ENCODE measurements around the gene KLHL26.
"Not testable (repeated sequence)": the region's sequence is repeated elsewhere in the genome, so short reads cannot be mapped to it uniquely, and the experiment has no call there.

The KLHL26 gene, protein sequence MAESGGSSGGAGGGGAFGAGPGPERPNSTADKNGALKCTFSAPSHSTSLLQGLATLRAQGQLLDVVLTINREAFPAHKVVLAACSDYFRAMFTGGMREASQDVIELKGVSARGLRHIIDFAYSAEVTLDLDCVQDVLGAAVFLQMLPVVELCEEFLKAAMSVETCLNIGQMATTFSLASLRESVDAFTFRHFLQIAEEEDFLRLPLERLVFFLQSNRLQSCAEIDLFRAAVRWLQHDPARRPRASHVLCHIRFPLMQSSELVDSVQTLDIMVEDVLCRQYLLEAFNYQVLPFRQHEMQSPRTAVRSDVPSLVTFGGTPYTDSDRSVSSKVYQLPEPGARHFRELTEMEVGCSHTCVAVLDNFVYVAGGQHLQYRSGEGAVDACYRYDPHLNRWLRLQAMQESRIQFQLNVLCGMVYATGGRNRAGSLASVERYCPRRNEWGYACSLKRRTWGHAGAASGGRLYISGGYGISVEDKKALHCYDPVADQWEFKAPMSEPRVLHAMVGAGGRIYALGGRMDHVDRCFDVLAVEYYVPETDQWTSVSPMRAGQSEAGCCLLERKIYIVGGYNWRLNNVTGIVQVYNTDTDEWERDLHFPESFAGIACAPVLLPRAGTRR

DNA sequence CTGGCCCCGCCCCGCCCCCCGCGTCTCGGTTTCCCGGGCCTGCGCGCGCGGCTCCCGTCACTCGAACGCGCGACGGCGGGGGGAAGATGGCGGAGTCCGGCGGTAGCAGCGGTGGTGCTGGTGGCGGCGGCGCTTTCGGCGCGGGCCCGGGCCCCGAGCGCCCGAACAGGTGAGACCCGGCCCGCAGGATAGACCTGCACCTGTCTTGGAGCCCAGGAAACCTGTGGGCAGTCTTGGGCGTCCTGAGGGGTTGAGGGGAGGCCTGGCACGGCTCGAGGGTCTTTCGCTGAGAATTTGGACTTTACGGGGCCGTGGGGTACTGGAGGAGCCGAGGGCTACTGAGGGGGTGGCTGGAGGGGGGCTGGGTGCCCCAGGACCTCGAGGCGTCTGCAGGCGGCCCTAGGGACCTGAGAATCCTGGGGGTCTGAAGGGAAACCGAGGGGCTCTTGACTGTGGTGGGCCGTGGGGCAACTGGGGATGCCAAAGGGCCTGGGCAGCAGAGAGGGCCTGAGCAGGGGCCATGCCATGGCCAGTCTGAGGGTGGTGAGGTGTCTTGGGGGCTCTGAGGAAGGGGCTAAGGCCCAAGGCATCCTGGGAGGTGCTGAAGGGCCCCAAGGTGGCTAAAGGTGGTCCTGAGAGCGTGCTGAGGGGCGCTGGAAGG lies at the start of gene KLHL26:
KLHL26 (plus strand) TSS at position 60 of the 661 bp plus-strand sequence; CDS start at position 87, 27 bp downstream.
- no peak for DNase-seq (ENCODE audit: low spot score)

DNA sequence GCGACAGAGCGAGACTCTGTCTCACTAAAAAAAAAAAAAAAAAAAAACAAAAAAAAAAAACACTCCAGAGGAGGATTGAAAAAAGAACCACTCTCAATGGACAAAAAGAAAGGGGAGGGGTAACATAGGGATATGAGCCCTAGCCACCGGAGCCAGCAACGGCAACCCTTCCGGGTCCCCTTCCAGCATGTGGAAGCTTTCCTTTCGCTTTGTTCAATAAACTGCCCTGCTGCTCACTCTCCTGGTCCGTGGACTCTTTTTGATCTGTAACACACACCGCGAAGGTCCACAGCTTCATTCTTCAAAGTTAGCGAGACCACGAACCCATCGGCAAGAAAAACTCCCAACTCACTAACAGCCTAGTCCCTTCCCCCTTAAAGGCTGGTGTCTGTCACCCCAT lies 49.3 kb upstream of the KLHL26 start:
- no peak for DNase-seq (ENCODE audit: low spot score)

DNA sequence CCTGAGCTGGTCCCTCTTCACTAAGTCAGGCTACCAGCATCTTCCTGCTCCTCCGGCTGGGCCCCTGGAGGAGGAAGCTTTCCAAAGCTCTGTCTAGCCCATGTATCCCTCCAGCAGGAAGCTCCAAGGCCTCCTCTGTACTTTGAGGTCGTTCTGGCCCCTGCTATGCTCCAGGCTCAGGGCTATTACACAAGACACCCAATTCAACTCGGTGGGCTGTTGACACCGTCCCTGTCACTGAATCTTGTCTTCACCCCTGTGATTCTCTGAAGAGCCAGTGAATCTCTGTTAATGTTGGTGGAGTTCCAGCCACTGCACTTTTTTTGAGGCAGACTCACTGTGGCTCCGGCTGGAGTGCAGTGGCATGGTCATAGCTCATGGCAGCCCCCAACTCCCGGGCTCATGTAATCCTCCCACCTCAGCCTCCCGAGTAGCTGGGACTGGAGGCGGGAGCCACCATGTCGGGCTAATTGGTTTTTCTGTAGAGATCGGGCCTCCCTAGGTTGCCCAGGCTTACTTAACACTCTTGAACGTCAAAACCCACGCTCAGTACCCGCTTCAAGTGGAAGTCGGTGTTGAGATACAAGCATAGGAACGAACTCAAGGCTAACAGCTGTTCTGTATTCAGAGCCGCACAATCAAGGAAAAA lies 48.7 kb upstream of the KLHL26 start:
- DNase-seq (ENCODE audit: low spot score): no peak

DNA sequence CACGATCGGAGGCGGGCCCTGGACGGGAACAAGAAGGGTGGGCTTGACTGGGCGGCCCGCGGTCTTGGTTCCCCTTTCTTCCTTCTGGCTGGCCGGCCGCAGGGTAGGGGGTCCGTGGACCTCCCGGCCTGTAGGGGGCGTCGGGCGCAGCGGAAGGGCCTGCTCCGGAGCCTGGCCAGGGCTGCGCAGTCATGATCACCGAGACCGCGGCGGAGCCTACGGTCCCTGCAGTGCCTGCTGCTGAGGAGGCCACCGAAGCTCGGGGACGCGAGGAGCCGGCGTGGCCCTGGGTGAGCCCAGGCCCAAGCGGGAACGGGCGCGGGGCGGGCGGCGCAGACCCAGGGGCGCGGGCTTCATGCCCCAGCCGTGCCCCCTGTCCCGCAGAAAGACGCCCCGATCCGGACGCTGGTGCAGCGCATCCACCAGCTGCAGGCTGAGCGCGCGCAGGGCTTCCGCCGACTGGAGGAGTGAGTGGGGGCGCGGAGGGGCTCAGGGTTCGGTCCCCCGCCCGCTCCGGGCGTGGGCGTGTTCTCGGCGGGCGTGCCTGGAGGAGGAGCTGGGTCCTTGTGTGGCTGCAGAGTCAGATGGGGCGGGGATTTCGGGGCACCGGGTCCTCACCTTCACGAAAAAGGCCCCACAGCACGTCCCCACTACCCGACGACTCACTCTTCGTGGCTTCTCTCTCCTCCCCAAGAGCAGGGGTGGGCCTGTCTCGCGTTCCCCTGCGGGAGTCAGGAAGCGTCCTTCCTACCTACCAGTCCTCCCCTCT lies 48.0 kb upstream of the KLHL26 start, which contains the start of gene REX1BD:
REX1BD (plus strand) TSS at position 188 of the 769 bp plus-strand sequence; CDS start at position 192, 4 bp downstream.
- peak; percentile 89 for DNase-seq (ENCODE audit: low spot score)

DNA sequence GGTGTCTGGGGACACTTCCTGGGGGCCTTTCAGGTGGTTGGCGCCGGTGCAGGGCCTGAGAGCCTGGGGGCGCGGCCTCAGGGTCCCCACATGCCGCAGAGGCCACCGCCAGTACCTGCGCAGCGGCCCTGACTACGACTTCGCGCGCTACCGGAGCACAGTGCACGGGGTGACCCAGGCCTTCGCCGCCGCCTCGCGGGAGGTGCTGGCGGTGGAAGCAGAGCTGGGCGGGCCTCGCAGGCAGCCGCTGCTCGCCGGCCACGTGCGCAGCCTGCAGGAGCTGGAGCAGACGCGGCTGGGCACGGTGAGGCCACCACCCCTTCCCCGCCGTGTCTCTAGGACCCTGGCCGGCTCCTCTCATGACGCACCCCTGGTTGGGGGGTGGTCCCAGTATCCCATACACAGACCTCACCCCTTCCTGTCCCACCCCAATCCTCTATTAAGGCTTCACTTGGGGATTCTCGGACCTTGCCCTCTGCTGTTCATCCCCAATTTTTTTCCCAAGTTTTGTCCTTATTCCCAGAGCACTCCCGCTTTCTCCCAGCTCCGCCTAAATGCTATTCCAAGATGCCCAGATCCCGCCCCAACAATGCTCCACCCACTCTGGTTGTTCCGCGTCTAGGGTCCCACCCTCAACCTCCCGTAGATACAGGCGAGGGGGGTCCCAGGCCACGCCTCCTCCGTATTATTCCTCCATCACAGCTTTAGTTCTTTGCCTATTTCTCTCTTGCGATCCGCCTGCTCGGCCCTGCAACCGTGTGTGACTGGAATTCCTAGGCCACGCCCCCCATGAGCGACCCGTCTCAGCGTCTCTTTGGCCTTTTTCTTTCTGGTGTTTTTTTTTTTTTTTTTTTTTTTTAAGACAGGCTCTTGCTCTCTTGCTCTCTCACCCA lies 47.2 kb upstream of the KLHL26 start:
- DNase-seq (ENCODE audit: low spot score): peak; percentile 82

DNA sequence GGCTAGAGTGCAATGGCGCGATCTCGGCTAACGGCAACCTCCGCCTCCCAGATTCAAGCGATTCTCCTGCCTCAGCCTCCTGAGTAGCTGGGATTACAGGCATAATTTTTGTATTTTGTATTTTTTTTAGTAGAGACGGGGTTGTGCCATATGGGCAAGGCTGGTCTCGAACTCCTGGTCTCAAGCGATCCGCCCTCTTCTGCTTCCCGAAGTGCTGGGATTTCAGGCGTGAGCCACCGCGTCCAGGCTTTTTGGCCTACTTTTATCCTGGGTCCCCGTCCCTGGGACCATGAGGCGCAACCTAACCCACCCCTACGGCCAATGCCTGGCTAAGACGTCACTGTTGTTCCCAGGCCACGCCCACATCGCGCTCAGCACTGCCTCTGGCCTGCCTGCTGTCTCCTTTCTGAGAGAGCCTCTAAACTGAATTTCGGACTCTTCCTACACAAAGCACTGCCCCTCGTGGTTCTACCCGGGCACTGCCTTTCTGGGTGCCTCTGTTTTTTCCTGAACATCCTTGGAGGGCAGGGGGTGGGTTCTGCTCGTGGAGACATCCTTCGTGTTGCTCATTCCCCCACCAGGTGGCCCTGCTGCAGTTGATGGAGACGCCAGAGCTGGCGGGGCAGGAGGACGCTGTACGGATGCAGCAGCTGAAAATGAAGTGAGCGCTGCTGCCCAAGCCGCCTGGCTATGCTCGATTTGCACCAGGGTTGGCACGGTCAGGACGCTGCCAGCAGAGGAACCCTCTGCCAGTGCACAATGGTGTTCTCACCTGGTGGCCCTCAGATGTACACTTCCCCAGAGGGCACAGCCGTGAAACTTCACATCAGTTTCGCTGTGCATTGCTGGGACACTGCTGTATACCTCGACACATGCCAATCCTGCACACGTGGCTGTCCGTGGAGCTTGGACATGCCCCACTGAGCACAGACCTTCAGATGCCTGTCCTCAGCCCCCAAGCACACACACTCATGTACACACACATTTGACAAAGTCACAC lies 46.3 kb upstream of the KLHL26 start:
- DNase-seq (ENCODE audit: low spot score): no peak

DNA sequence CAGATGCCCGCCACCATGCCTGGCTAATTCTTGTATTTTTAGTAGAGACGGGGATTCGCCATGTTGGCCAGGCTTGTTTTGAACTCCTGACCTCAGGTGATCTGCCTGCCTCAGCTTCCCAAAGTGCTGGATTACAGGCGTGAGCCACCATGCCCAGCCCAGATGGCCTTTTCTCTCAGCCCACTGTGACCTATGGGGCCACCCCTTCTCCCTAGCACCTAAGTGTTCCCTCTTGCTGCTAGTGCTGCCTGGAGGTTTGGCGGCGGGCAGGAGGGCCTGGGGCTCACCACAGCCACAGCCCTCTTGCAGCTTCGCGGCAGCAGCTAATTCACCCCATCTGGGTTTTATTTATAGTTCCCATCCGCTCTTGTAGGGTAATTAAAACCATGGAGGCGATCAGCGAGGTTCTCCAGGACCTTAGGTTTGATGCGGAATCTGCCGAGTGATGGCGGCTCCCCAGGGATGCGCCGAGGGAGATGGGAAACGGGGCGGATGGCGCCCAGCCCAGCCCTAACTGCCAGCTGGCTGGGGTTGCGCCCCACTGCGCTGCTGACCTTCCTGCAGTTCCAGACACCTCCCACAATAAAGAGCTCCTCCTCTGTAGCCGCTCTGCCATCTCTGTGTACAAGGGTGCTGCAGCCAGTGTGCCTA lies 45.0 kb upstream of the KLHL26 start:
- DNase-seq (ENCODE audit: low spot score): no peak

DNA sequence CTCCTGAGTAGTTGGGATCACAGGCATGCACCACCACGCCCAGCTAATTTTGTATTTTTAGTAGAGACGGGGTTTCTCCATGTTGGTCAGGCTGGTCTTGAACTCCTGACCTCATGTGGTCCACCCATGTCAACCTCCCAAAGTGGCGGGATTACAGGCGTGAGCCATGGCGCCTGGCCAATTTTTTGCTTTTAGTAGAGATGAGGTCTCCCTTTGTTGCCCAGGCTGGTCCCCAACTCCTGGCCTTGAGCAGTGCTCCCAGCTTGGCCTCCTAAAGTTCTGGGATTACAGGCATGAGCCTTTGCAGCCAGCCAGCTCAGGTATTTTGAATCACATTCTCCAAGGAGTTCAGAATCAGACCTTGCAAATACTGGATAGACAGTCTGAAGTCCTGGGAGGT lies 44.1 kb upstream of the KLHL26 start:
- DNase-seq (ENCODE audit: low spot score): not testable (repeated sequence)

DNA sequence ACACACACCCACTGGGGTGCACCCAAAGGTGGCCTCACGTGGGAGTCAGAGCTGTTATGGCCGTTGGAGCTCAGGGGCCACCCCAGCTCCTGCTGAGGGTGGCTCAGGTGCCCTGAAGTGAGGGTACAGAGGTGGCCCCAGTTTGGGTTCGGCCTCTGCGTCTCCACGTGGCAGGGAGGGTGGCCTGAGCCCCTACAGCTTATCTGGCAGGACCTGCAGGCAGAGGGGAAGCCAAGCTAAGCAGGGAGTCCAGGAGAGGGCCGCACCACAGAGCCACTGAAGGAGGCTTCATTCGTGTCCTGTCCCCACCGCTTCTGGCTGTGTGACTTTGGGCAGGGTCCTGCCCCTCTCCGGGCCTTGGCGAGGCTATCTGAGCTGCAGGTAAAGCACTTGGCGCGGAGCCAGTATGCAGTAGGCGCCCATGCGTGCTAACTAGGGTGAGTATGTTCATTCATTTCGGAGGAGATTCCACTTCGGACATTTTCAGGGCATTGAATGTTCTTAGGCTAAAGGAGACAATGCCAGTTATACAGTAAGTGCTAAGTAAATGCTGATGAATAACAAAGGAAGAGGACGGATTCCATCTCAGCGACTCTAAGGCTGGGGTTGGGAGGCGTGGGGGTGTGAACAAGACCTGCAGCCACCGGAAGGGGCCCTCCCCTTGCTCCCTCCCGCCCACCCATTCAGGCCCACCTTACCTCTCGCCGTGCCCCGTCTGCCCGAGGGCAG lies 43.3 kb upstream of the KLHL26 start:
- DNase-seq (ENCODE audit: low spot score): no peak

DNA sequence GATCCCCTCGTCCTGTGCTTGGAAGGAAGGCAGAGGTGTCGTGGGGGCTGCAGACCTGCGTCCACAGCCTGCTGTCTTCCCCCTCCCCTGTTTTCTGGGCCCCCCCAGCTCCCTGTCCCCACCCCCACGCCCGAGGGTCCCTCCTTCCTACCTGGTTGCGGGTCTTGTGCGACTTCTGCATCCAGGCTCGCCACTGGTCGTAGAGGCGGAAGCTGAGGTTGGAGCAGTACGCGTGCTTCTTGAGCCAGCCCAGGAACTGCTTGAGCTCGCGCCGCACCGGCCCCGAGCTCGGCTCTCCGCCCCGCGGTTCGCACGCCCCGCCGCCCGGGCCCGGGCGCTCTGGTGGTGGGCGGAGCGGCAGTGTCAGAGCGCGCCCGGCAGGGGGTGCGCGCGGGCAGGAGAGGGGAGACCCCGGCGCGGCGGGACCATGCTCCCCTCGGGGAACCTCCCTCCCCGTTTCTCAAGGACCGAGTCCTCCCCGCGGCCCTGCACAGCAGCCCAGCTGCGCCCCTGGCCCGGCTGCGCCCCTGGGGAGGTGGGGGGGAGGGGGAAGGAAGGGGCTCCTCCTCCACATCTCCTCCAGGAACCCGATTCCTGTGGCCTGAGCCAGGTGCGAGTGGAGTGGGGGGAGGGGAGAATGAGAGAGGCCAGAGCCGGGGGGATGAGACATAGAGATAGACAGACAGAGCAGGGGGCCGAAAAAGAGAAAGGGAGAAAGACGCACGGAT lies 42.6 kb upstream of the KLHL26 start:
- peak; percentile 95 for DNase-seq (ENCODE audit: low spot score)

DNA sequence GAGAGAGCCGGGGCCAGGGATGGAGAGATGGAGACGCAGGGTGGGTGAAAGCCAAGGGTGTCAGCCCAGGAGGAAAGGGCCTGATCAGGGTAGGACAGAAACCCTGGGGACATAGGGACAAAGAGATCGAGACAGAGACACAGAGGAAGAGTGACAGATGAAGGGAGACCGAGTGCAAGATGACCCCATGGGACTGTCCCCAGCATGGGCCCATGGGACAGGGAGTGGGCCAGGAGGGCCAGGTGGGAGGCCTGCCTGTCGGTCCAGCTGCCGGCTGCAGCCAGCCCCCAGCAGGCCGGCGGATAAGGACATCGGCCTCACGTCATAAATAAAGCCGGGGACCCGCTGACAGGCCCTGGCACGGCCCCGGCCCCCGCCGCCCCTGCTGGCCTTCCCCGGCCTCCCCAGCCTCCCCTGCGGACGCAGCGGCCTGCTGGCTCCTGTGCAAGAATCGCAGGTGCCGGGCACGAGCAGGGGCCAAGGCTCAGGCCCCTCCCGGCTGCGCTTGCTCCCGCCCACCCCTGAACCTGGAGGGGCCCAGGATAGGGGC lies 41.9 kb upstream of the KLHL26 start:
- no peak for DNase-seq (ENCODE audit: low spot score)

DNA sequence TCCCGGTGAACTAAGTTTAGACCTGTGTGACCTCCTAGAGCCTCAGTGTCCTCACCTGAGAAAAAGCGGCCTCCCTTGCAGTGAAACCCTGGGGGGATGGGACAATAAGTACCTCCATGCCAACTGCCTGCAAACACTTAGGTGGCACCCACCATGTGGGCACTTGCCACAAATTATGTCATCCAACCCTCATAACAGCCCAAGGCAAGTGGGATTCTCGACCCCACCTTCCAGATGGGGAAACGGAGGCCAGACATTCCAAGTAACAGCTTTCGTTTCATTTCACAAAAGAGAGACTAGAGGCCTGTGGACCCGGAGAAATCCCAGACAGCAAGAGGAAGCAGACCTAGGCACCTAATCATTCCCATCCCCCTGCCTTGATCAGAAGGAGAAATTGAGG lies 41.4 kb upstream of the KLHL26 start:
- DNase-seq (ENCODE audit: low spot score): no peak

DNA sequence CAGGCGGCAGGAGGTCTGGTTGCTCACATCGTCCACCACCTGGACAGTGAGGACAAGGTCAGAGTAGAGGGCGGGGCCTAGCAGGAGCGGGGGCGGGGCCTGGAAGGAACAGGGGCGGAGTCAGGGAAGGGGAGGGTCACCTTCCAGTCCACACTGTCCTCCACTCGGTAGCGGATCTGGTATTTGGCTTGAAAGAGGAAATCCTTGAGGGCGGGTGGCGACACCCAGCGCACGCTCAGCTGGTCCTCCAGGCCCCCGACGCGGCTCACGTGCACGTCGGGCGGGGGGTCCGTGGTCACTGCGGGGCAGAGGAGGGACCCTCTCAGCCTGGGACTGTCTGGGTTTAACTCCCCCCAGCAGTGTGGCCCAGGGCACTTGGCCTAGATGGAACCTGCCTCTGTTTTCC lies 40.1 kb upstream of the KLHL26 start:
- DNase-seq (ENCODE audit: low spot score): no peak

DNA sequence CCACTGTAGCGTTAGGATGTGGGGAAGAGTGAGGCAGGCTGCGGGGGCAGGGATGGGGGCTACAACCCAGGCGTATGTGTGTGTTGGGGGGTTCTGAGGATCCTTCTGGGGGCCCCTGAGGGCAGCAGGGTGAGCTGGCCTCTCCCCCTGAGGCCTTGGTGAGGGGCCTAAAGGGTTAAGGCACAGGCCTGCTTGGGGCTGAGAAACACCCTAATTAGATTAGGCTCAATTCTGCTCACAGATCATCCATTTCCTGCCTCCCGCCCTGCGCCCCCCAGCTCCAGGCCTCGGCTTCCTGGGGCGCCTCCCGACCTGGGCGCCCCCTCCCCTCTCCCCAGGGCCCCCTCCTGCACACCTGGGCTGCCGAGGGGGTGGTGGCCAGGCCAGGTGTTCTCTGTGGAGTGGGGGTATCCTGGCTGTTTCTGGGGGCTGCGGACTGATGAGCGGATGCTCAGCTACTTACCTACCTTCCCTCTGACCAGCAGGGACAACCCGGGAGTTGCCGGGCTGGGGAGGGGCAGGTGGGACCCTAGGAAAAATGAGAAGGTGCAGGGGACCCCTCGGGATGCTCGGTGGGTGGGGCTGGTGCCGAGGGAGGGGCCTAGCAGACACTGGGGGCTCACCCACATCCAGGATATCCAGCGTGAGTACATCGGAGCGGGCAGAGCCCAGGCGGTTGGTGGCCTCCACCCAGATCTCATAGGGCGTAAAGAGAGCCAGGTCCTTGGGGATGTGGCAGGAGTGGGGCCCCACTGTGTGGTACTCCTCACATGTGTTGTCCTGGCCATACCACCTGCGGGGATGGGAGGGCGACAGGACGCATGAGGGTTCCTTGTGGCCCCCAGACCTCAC lies 38.8 kb upstream of the KLHL26 start:
- no peak for DNase-seq (ENCODE audit: low spot score)

DNA sequence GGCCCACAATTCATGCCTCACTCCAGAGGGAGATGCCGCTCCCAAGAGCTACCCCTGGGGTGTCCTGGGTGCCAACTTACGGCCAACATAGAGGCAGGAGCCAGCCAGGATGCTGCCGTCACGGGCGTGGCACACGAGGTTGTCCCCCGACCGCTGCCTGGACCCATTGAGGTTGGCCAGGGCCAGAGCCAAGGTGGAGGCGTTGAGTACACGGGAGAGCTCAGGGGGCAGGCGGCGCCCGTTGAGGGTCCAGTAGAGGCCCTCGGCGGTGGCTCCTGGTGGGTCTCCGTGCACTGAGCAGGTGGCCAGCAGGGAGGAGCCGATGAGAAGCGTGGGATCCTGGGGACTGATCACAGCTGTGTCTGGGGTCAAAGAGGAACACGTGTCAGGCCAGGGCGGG lies 37.3 kb upstream of the KLHL26 start:
- DNase-seq (ENCODE audit: low spot score): no peak

Measured in AG20443 (cell line).